ENCODE data around the gene AHI1.

Gene AHI1

GRCh38 chr6:135274561-135275293, 222.8 kb downstream of the AHI1 start:
- no peak overlapping the region for H3K27ac ChIP-seq (ENCODE audit: low read depth in 2 of 2, low read length in 2 of 2)
- H3K9me3 ChIP-seq (ENCODE audit: control insufficient read depth in 2 of 2, low read length in 2 of 2), result no peaks in the 10 kb centered on the region
- H3K9ac ChIP-seq (ENCODE audit: low read depth in 1 of 2, low read length in 2 of 2), result no peak overlapping the region
- peaks cover 8 to 19% of the 10 kb centered on the region in 2 donors for H3K4me1 ChIP-seq (ENCODE audit: control insufficient read depth in 2 of 2, insufficient read depth in 2 of 2, low read length in 2 of 2)
- H3K27me3 ChIP-seq (ENCODE audit: control insufficient read depth in 2 of 2, insufficient read depth in 2 of 2, low read length in 2 of 2), result no peaks in the 10 kb centered on the region
- H3K4me3 ChIP-seq (ENCODE audit: low read length in 2 of 2), result no peak overlapping the region
- no peaks in the 10 kb centered on the region for H3K36me3 ChIP-seq (ENCODE audit: control insufficient read depth in 2 of 2, insufficient read depth in 2 of 2, low read length in 2 of 2)

DNA sequence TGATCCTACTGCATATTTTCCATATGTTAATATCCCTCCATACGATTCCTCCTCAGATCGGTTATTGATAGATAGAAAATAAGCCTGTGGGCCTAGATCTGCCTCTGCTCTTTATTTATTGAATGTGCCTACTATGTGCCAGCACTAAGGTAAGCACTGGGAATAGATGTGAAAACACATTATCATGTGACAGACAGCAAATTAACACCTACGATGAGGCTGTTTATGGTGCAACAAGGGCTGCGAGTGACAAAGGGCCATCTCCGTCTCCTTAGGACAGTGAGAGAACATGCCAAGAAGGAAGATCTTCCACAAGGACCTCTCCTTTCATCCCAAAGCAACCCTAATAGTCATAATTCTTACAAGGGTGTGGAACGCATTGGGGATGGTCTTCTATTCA, 225.9 kb downstream of the AHI1 start:
- H3K27me3 ChIP-seq (ENCODE audit: control insufficient read depth in 2 of 2, insufficient read depth in 2 of 2, low read length in 2 of 2), result no peaks in the 10 kb centered on the region
- no peaks in the 10 kb centered on the region for H3K9me3 ChIP-seq (ENCODE audit: control insufficient read depth in 2 of 2, low read length in 2 of 2)

GRCh38 chr6:135270676-135271536, 226.6 kb downstream of the AHI1 start:
- Histone ChIP-seq H3K36me3 (ENCODE audit: control insufficient read depth in 2 of 2, insufficient read depth in 2 of 2, low read length in 2 of 2) (no peaks in the 10 kb centered on the region), H3K27me3 (ENCODE audit: control insufficient read depth in 2 of 2, insufficient read depth in 2 of 2, low read length in 2 of 2) (no peaks in the 10 kb centered on the region), H3K9ac (ENCODE audit: low read depth in 1 of 2, low read length in 2 of 2) (peak overlapping the region; percentile 16 to 41), H3K4me1 (ENCODE audit: control insufficient read depth in 2 of 2, insufficient read depth in 2 of 2, low read length in 2 of 2) (peaks cover 31 to 52% of the 10 kb centered on the region in 2 donors), H3K4me3 (ENCODE audit: low read length in 2 of 2) (peak overlapping the region; percentile 36 to 64), H3K9me3 (ENCODE audit: control insufficient read depth in 2 of 2, low read length in 2 of 2) (no peaks in the 10 kb centered on the region), H3K27ac (ENCODE audit: low read depth in 2 of 2, low read length in 2 of 2) (peak overlapping the region; percentile 83 to 90)

More for the DNA sequence above, 225.9 kb downstream of the AHI1 start:
- Histone ChIP-seq H3K4me1 (ENCODE audit: control insufficient read depth in 2 of 2, insufficient read depth in 2 of 2, low read length in 2 of 2) (peaks cover 26 to 46% of the 10 kb centered on the region in 2 donors), H3K4me3 (ENCODE audit: low read length in 2 of 2) (peak overlapping the region; percentile 26 to 64), H3K36me3 (ENCODE audit: control insufficient read depth in 2 of 2, insufficient read depth in 2 of 2, low read length in 2 of 2) (no peaks in the 10 kb centered on the region), H3K9ac (ENCODE audit: low read depth in 1 of 2, low read length in 2 of 2) (peak overlapping the region; percentile 16 to 41), H3K27ac (ENCODE audit: low read depth in 2 of 2, low read length in 2 of 2) (peak overlapping the region; percentile 83 to 90)

DNA sequence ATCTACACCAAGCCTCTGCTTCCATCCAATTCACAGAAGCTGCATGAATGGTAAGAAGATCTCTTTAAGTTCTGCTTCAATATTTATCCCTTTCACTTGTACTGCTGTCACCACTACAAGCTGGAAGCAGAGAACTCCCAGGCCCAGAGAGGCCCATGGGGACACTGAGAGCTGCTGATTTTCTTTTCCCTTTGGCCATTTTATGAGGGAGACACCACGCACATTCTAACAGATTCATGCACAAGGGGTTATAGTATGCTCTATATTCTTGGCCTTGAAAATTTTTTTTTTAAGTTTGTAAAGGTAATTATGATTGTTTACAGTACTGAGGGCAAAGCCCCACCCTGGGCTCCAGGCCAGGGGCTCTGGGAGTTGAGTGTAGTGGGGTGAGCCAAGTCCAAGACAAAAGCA, 228.1 kb downstream of the AHI1 start:
- H3K9me3 ChIP-seq (ENCODE audit: control insufficient read depth in 2 of 2, low read length in 2 of 2), result no peaks in the 10 kb centered on the region
- peaks cover 38 to 55% of the 10 kb centered on the region in 2 donors for H3K4me1 ChIP-seq (ENCODE audit: control insufficient read depth in 2 of 2, insufficient read depth in 2 of 2, low read length in 2 of 2)
- H3K4me3 ChIP-seq (ENCODE audit: low read length in 2 of 2), result peak overlapping the region in 1 of 2 donors; percentile 48
- H3K27me3 ChIP-seq (ENCODE audit: control insufficient read depth in 2 of 2, insufficient read depth in 2 of 2, low read length in 2 of 2), result no peaks in the 10 kb centered on the region
- peak overlapping the region; percentile 83 to 90 for H3K27ac ChIP-seq (ENCODE audit: low read depth in 2 of 2, low read length in 2 of 2)
- no peaks in the 10 kb centered on the region for H3K36me3 ChIP-seq (ENCODE audit: control insufficient read depth in 2 of 2, insufficient read depth in 2 of 2, low read length in 2 of 2)
- H3K9ac ChIP-seq (ENCODE audit: low read depth in 1 of 2, low read length in 2 of 2), result peak overlapping the region in 1 of 2 donors; percentile 11

- H3K9ac ChIP-seq (ENCODE audit: low read depth in 1 of 2, low read length in 2 of 2), result no peak overlapping the region
- no peaks in the 10 kb centered on the region for H3K36me3 ChIP-seq (ENCODE audit: control insufficient read depth in 2 of 2, insufficient read depth in 2 of 2, low read length in 2 of 2)
- peak overlapping the region in 1 of 2 donors; percentile 22 for H3K4me3 ChIP-seq (ENCODE audit: low read length in 2 of 2)
- H3K27ac ChIP-seq (ENCODE audit: low read depth in 2 of 2, low read length in 2 of 2), result peak overlapping the region; percentile 83 to 90
- no peaks in the 10 kb centered on the region for H3K27me3 ChIP-seq (ENCODE audit: control insufficient read depth in 2 of 2, insufficient read depth in 2 of 2, low read length in 2 of 2)
- no peaks in the 10 kb centered on the region for H3K9me3 ChIP-seq (ENCODE audit: control insufficient read depth in 2 of 2, low read length in 2 of 2)
- H3K4me1 ChIP-seq (ENCODE audit: control insufficient read depth in 2 of 2, insufficient read depth in 2 of 2, low read length in 2 of 2), result peaks cover 38 to 55% of the 10 kb centered on the region in 2 donors
Measured at GRCh38 chr6:135268740-135269139, 228.8 kb downstream of the AHI1 start.

DNA sequence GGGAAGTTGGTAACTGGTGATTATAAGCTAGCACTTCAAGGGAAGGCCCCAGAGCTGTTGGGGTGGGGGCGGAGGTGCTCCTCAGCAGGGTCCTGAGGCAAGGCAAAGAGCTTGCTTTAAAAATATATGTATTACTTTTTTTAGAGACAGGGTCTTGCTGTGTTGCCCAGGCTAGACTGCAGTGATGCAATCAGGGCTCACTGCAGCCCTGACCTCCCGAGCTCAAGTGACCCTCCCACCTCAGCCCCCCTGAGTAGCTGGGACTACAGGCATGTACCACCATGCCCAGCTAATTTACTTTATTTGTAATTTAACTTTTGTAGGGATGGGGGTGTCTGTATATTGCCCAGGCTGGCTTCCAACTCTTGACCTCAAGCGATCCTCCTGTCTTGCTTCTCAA, 229.3 kb downstream of the AHI1 start:
- H3K27ac ChIP-seq (ENCODE audit: low read depth in 2 of 2, low read length in 2 of 2), result peak overlapping the region; percentile 83 to 90
- no peak overlapping the region for H3K9ac ChIP-seq (ENCODE audit: low read depth in 1 of 2, low read length in 2 of 2)
- no peaks in the 10 kb centered on the region for H3K9me3 ChIP-seq (ENCODE audit: control insufficient read depth in 2 of 2, low read length in 2 of 2)
- H3K36me3 ChIP-seq (ENCODE audit: control insufficient read depth in 2 of 2, insufficient read depth in 2 of 2, low read length in 2 of 2), result no peaks in the 10 kb centered on the region
- H3K4me1 ChIP-seq (ENCODE audit: control insufficient read depth in 2 of 2, insufficient read depth in 2 of 2, low read length in 2 of 2), result peaks cover 38 to 55% of the 10 kb centered on the region in 2 donors
- H3K4me3 ChIP-seq (ENCODE audit: low read length in 2 of 2), result peak overlapping the region in 1 of 2 donors; percentile 22
- H3K27me3 ChIP-seq (ENCODE audit: control insufficient read depth in 2 of 2, insufficient read depth in 2 of 2, low read length in 2 of 2), result no peaks in the 10 kb centered on the region

DNA sequence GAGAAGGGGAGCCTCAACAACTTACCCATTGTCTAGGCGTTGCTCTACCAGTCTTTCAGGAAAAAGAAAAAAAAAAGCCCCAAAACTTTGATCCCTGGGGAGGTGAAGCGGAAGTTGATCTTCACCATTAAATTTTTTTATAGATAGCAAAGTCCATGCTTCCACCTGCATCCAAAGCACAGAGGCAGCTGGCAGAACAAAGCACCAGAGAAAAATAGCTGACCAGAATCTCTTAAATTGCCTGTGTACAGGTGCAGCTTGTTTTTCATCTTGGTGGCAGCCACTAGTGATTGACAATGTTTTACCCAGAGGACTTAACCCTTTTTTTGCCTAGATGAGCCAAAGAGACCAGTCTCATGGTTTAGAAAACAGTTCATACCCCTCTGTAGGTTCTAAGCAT, 230.5 kb downstream of the AHI1 start:
- peaks cover 38 to 51% of the 10 kb centered on the region in 2 donors for H3K4me1 ChIP-seq (ENCODE audit: control insufficient read depth in 2 of 2, insufficient read depth in 2 of 2, low read length in 2 of 2)
- no peaks in the 10 kb centered on the region for H3K9me3 ChIP-seq (ENCODE audit: control insufficient read depth in 2 of 2, low read length in 2 of 2)
- no peaks in the 10 kb centered on the region for H3K27me3 ChIP-seq (ENCODE audit: control insufficient read depth in 2 of 2, insufficient read depth in 2 of 2, low read length in 2 of 2)
- H3K27ac ChIP-seq (ENCODE audit: low read depth in 2 of 2, low read length in 2 of 2), result peak overlapping the region; percentile 83 to 94
- H3K4me3 ChIP-seq (ENCODE audit: low read length in 2 of 2), result peak overlapping the region in 1 of 2 donors; percentile 29
- no peaks in the 10 kb centered on the region for H3K36me3 ChIP-seq (ENCODE audit: control insufficient read depth in 2 of 2, insufficient read depth in 2 of 2, low read length in 2 of 2)
- H3K9ac ChIP-seq (ENCODE audit: low read depth in 1 of 2, low read length in 2 of 2), result peak overlapping the region in 1 of 2 donors; percentile 17

DNA sequence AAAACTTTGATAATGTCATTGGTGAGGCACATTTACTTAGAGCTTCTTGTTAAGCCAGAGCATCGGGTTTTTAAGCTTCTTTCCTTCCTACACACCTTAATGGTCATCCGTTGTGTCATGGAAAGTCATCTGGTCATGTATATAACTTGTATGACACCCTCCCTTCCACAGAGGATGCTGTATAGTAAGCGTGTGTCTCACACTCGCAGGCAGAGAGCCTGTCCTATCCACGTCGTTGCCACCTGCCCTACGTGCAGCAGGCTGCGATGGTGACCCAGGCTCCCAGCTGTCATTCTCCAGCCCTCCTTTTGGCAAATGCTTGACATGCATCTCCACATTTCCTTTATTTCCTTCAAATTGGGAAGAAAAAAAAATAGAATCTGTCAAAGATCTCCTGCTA, 230.9 kb downstream of the AHI1 start:
- peak overlapping the region in 1 of 2 donors; percentile 29 for H3K4me3 ChIP-seq (ENCODE audit: low read length in 2 of 2)
- H3K4me1 ChIP-seq (ENCODE audit: control insufficient read depth in 2 of 2, insufficient read depth in 2 of 2, low read length in 2 of 2), result peaks cover 35 to 47% of the 10 kb centered on the region in 2 donors
- H3K9me3 ChIP-seq (ENCODE audit: control insufficient read depth in 2 of 2, low read length in 2 of 2), result no peaks in the 10 kb centered on the region
- no peaks in the 10 kb centered on the region for H3K27me3 ChIP-seq (ENCODE audit: control insufficient read depth in 2 of 2, insufficient read depth in 2 of 2, low read length in 2 of 2)
- H3K36me3 ChIP-seq (ENCODE audit: control insufficient read depth in 2 of 2, insufficient read depth in 2 of 2, low read length in 2 of 2), result no peaks in the 10 kb centered on the region
- H3K27ac ChIP-seq (ENCODE audit: low read depth in 2 of 2, low read length in 2 of 2), result peak overlapping the region; percentile 77 to 94
- peak overlapping the region in 1 of 2 donors; percentile 3 for H3K9ac ChIP-seq (ENCODE audit: low read depth in 1 of 2, low read length in 2 of 2)

- Histone ChIP-seq H3K27ac (ENCODE audit: low read depth in 2 of 2, low read length in 2 of 2) (peak overlapping the region; percentile 77 to 94), H3K27me3 (ENCODE audit: control insufficient read depth in 2 of 2, insufficient read depth in 2 of 2, low read length in 2 of 2) (no peaks in the 10 kb centered on the region), H3K4me3 (ENCODE audit: low read length in 2 of 2) (no peak overlapping the region), H3K4me1 (ENCODE audit: control insufficient read depth in 2 of 2, insufficient read depth in 2 of 2, low read length in 2 of 2) (peaks cover 30 to 40% of the 10 kb centered on the region in 2 donors), H3K9ac (ENCODE audit: low read depth in 1 of 2, low read length in 2 of 2) (no peak overlapping the region), H3K36me3 (ENCODE audit: control insufficient read depth in 2 of 2, insufficient read depth in 2 of 2, low read length in 2 of 2) (no peaks in the 10 kb centered on the region), H3K9me3 (ENCODE audit: control insufficient read depth in 2 of 2, low read length in 2 of 2) (no peaks in the 10 kb centered on the region)
Measured at GRCh38 chr6:135265278-135265677, 232.3 kb downstream of the AHI1 start.
